HFFc6 (cell line): Measurements from ENCODE around the gene ATP6V1B1. TPM values are rescaled to one million over a fixed set of nuclear protein-coding genes. Genes with fewer than 3 reads are reported as not detected.

Experiments used
- DNase-seq: peaks from one replicate; pipeline ENCODE4 v3.0.0-alpha.2; 2018
- H3K27ac Mint-ChIP-seq: 2 replicates; pipeline ENCODE4 v1.8.0; 2020; ENCODE audit warnings: mild to moderate bottlenecking, mixed read lengths
- H3K27me3 Mint-ChIP-seq: 2 replicates; pipeline ENCODE4 v1.8.0; 2021; ENCODE audit warnings: mild to moderate bottlenecking, moderate library complexity, mixed read lengths; ENCODE audit not compliant: insufficient read depth
- H3K36me3 Mint-ChIP-seq: 2 replicates; pipeline ENCODE4 v1.8.0; 2021; ENCODE audit warnings: low read depth, mixed read lengths
- H3K4me1 Mint-ChIP-seq: 2 replicates; pipeline ENCODE4 v1.8.0; 2020; ENCODE audit warnings: low read depth, mixed read lengths
- H3K4me3 Mint-ChIP-seq: 2 replicates; pipeline ENCODE4 v1.8.0; 2020; ENCODE audit warnings: mild to moderate bottlenecking, moderate library complexity, mixed read lengths
- H3K9me3 Mint-ChIP-seq: 2 replicates; pipeline ENCODE4 v1.8.0; 2020; ENCODE audit warnings: mild to moderate bottlenecking, mixed read lengths
- CTCF ChIP-seq: fragments of 200-600 bp; sonication (generic); IDR thresholded peaks from 2 replicates; pipeline ENCODE4 v1.5.0; 2021; ENCODE audit warnings: antibody characterized with exemption, mild to moderate bottlenecking
- total RNA-seq, 6 experiments: library from RNA; stranded (reverse); fragmentation: NEBNext Ultra II Directional; extraction: Animal tissue kit (Norgen Biotek cat#: 25700); gene quantifications; 2 replicates in 1 of 6; 3 replicates in 5 of 6; pipeline ENCODE4 v1.2.3, GENCODE V29; 2021

Gene ATP6V1B1
- total RNA-seq, 6 experiments from 2014 or later = 0.22 to 0.66 (median 0.57) TPM; not detected in 3

GRCh38 chr2:70897203-70897976, 38.3 kb upstream of the ATP6V1B1 start:
- H3K9me3 Mint-ChIP-seq = no peaks in the 10 kb centered on the region
- no peak overlapping the region for H3K4me3 Mint-ChIP-seq
- no peak for TF ChIP-seq CTCF
- H3K27ac Mint-ChIP-seq = no peak overlapping the region
- peaks cover 62% of the 10 kb centered on the region for H3K27me3 Mint-ChIP-seq
- H3K4me1 Mint-ChIP-seq = peaks cover 15% of the 10 kb centered on the region
- DNase-seq = no peak
- no peaks in the 10 kb centered on the region for H3K36me3 Mint-ChIP-seq

GRCh38 chr2:70897977-70898226, 37.8 kb upstream of the ATP6V1B1 start:
- DNase-seq = no peak
- peaks cover 18% of the 10 kb centered on the region for H3K4me1 Mint-ChIP-seq
- H3K27ac Mint-ChIP-seq = no peak overlapping the region
- no peak overlapping the region for H3K4me3 Mint-ChIP-seq
- no peaks in the 10 kb centered on the region for H3K9me3 Mint-ChIP-seq
- no peak for TF ChIP-seq CTCF
- H3K36me3 Mint-ChIP-seq = no peaks in the 10 kb centered on the region
- peaks cover 57% of the 10 kb centered on the region for H3K27me3 Mint-ChIP-seq

GRCh38 chr2:70898363-70899240, 37.1 kb upstream of the ATP6V1B1 start:
- no peak for DNase-seq
- Mint-ChIP-seq H3K27ac (no peak overlapping the region), H3K9me3 (no peaks in the 10 kb centered on the region), H3K4me1 (peaks cover 18% of the 10 kb centered on the region), H3K4me3 (no peak overlapping the region), H3K27me3 (peaks cover 50% of the 10 kb centered on the region), H3K36me3 (no peaks in the 10 kb centered on the region)
- no peak for TF ChIP-seq CTCF

GRCh38 chr2:70901227-70902066, 34.3 kb upstream of the ATP6V1B1 start:
- peaks cover 18% of the 10 kb centered on the region for H3K4me1 Mint-ChIP-seq
- H3K27ac Mint-ChIP-seq = peak overlapping the region; percentile 88
- peaks cover 36% of the 10 kb centered on the region for H3K27me3 Mint-ChIP-seq
- H3K36me3 Mint-ChIP-seq = no peaks in the 10 kb centered on the region
- peak overlapping the region; percentile 91 for H3K4me3 Mint-ChIP-seq
- no peaks in the 10 kb centered on the region for H3K9me3 Mint-ChIP-seq
- TF ChIP-seq CTCF = no peak
- peak; percentile 12 for DNase-seq

GRCh38 chr2:70902067-70902442, 33.6 kb upstream of the ATP6V1B1 start:
- Mint-ChIP-seq H3K27me3 (peaks cover 30% of the 10 kb centered on the region), H3K4me3 (peak overlapping the region; percentile 91), H3K9me3 (no peaks in the 10 kb centered on the region), H3K27ac (peak overlapping the region; percentile 88), H3K4me1 (peaks cover 24% of the 10 kb centered on the region), H3K36me3 (no peaks in the 10 kb centered on the region)
- peak; percentile 22 for DNase-seq
- no peak for TF ChIP-seq CTCF
